ENCODE data around the gene PLCXD3. TPM values are rescaled to one million over a fixed set of nuclear protein-coding genes. Genes with fewer than 3 reads are reported as not detected.

The PLCXD3 gene
- total RNA-seq, 1 donor from 2014 or later: not detected

DNA sequence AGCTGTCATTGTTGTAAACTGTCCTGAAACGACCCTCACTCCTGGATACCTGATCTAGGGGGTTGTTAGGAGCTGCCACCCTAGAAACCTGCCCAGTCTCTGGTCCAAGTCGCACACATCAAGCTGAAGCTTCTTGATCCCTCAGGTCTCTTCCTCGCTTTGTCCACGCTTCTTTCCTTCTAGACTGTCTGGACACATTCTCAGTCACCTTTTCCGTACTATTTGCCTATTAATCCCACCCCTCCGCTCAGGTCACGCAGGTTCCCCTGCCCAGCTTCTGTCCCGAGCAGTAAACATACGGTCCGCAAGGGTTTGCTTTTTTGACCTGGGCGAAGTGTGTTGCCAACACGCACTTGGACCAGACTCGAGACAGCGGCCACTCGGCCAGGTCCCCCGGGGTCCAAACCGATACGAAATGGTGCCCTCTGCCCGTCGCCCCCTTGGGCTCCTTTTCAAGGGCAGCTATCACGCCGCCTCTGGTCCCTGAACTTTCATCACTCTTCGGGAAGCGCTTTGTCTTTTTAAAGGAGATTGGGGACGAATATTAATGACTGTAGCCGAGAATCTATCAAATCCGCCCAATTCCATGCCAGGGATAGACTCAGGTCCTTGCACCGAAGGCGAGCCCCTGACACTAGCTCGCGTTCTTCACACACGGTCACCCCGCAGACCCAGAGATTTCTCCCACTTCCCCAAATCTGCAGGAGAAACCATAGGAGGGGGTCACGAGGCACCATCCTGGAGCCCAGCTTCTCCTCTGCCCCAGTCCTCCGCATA is 814 bp downstream of the PLCXD3 start:
- H3K4me1 Mint-ChIP-seq (ENCODE audit: low read depth): peaks cover 14% of the 10 kb centered on the region
- H3K4me3 Mint-ChIP-seq (ENCODE audit: unreplicated experiment): no peak overlapping the region
- TF ChIP-seq CTCF (IDR thresholded peaks at IDR 0.05): no peak
- peaks cover 53% of the 10 kb centered on the region for H3K27me3 Mint-ChIP-seq (ENCODE audit: low read depth)
- no peaks in the 10 kb centered on the region for H3K36me3 Mint-ChIP-seq (ENCODE audit: low read depth)
- H3K9me3 Mint-ChIP-seq (ENCODE audit: low read depth): no peaks in the 10 kb centered on the region
- no peak overlapping the region for H3K27ac Mint-ChIP-seq (ENCODE audit: unreplicated experiment)
- DNase-seq (ENCODE audit: low spot score): peak; percentile 86

DNA sequence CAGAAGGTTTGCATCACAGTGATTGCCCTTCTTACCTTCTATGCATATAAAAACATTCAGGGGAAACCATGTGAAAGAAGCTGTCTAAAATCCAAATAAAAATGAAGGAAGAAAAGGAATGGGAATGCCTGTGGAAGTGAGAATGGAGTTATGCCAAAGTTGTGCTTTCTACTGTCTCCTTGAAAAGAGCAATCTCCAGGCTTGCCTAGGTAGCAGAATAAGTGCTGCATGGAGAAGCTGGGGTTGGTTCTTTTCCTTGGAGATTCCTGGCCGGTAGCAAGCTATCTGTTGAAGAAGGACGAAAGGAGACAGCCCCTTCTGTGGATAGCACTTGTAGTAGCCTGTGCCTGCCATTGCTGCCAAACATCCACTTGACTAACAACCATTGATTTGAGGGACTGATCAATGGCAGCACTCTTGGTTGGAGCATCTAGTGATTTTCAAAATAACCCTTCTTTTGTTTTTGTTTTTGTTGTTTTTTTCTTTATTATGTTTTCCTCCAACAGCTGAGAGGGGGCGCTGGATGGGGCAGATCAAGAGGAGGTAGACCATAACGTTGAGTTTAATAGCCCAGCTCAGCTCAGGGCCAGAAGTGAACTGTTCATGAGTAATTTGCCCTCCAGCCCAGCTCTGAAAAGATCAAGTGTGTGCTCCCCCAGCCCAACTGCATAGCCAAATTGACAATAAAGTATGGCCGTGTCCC is 1.6 kb downstream of the PLCXD3 start:
- Mint-ChIP-seq H3K4me1 (ENCODE audit: low read depth) (peaks cover 14% of the 10 kb centered on the region), H3K27me3 (ENCODE audit: low read depth) (peaks cover 51% of the 10 kb centered on the region), H3K36me3 (ENCODE audit: low read depth) (no peaks in the 10 kb centered on the region), H3K9me3 (ENCODE audit: low read depth) (no peaks in the 10 kb centered on the region), H3K27ac (ENCODE audit: unreplicated experiment) (no peak overlapping the region), H3K4me3 (ENCODE audit: unreplicated experiment) (no peak overlapping the region)
- TF ChIP-seq CTCF (IDR thresholded peaks at IDR 0.05): no peak
- DNase-seq (ENCODE audit: low spot score): no peak

DNA sequence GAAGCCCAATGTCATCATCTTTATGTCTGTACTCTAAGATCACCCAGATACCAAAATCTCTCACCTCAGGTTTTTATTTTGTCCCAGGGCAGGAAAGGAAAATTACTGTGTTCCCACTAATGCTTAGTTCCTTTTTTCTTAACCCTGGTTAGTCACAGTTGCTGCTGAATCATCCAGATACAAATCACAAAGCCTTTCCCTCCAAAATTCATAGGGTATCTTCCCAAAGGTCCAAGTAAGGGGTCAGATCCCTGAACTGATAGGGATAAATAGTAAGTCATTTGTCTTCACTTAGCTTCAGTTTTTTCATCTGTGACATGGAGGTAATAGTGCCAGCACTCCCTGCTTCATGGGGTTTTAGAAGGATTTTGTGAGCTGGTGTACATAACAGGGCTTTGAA is 2.2 kb downstream of the PLCXD3 start:
- no peak for DNase-seq (ENCODE audit: low spot score)
- H3K27ac Mint-ChIP-seq (ENCODE audit: unreplicated experiment): no peak overlapping the region
- H3K9me3 Mint-ChIP-seq (ENCODE audit: low read depth): no peaks in the 10 kb centered on the region
- H3K4me1 Mint-ChIP-seq (ENCODE audit: low read depth): peaks cover 14% of the 10 kb centered on the region
- no peak for TF ChIP-seq CTCF (IDR thresholded peaks at IDR 0.05)
- H3K4me3 Mint-ChIP-seq (ENCODE audit: unreplicated experiment): no peak overlapping the region
- peaks cover 51% of the 10 kb centered on the region for H3K27me3 Mint-ChIP-seq (ENCODE audit: low read depth)
- no peaks in the 10 kb centered on the region for H3K36me3 Mint-ChIP-seq (ENCODE audit: low read depth)

DNA sequence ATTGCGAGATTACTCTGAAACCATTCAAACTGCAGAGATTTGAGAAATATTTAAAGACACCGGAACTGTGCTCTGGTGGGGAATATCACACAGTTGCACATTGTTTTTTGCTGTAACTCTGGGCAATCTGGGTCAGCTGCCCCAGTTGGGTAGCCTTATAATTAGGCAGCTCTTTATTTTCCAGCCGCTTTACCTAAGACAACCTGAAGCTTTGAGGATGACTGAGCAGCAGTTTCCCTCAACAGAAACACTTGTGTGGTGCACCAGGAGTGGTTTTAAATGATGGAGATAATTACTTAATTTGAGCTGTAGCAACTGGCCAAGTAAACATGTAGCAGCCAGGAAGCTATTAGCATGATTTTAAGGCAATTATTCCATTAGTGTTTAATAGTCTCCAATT is 2.9 kb downstream of the PLCXD3 start:
- Mint-ChIP-seq H3K9me3 (ENCODE audit: low read depth) (no peaks in the 10 kb centered on the region), H3K27ac (ENCODE audit: unreplicated experiment) (no peak overlapping the region), H3K36me3 (ENCODE audit: low read depth) (no peaks in the 10 kb centered on the region), H3K4me1 (ENCODE audit: low read depth) (peaks cover 14% of the 10 kb centered on the region), H3K4me3 (ENCODE audit: unreplicated experiment) (no peak overlapping the region), H3K27me3 (ENCODE audit: low read depth) (peaks cover 51% of the 10 kb centered on the region)
- no peak for DNase-seq (ENCODE audit: low spot score)
- no peak for TF ChIP-seq CTCF (IDR thresholded peaks at IDR 0.05)

DNA sequence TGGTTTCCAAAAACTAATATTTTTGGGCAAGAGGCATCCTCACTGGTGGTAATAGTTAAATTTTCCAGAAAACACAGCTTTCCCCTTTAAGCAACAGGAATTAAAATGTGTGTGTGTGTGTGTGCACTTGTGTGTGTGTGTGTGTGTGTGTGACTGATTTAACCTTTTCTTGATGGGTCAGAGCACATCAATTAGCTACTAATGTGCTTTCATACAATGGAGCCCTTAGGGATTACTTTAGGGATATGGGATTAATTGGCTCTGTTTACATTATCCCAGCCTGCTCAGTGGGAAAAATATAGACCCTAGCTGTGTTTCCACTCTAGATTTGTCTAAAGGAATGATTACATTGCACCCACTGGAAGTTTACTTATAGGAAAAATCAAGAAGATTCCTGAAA is 6.5 kb downstream of the PLCXD3 start:
- Mint-ChIP-seq H3K4me1 (ENCODE audit: low read depth) (no peaks in the 10 kb centered on the region), H3K27me3 (ENCODE audit: low read depth) (peaks cover 29% of the 10 kb centered on the region), H3K4me3 (ENCODE audit: unreplicated experiment) (no peak overlapping the region), H3K9me3 (ENCODE audit: low read depth) (peaks cover 3% of the 10 kb centered on the region), H3K36me3 (ENCODE audit: low read depth) (no peaks in the 10 kb centered on the region), H3K27ac (ENCODE audit: unreplicated experiment) (no peak overlapping the region)
- DNase-seq (ENCODE audit: low spot score): no peak
- no peak for TF ChIP-seq CTCF (IDR thresholded peaks at IDR 0.05)
